LNCAP (cell line): ENCODE data around the gene DSCAML1.

Source experiments
- CTCF ChIP-seq: fragments of 450-650 bp; IDR thresholded peaks from 2 replicates; pipeline ENCODE4 v1.5.1; 2017; ENCODE audit warnings: mild to moderate bottlenecking

DSCAML1 gene

GRCh38 chr11:117456027-117456720, 340.8 kb downstream of the DSCAML1 start:
- no peak for TF ChIP-seq CTCF

- TF ChIP-seq CTCF: no peak
Measured at GRCh38 chr11:117454564-117454917, 342.5 kb downstream of the DSCAML1 start.

- no peak for TF ChIP-seq CTCF
Measured at GRCh38 chr11:117453886-117454563, 343.0 kb downstream of the DSCAML1 start.

GRCh38 chr11:117449111-117449693, 347.8 kb downstream of the DSCAML1 start:
- no peak for TF ChIP-seq CTCF

- no peak for TF ChIP-seq CTCF
Measured at GRCh38 chr11:117444711-117445658, 352.0 kb downstream of the DSCAML1 start.

- TF ChIP-seq CTCF: no peak
Measured at GRCh38 chr11:117444256-117444655, 352.8 kb downstream of the DSCAML1 start.
